GM20000 (cell line): Measurements from ENCODE around the gene PTPRE.

Source experiments
- DNase-seq: peaks from one replicate; pipeline ENCODE4 v3.0.0; 2012; ENCODE audit warnings: low spot score
- CTCF ChIP-seq: IDR thresholded peaks from 2 replicates; pipeline ENCODE4 v1.5.1; 2012; ENCODE audit warnings: mild to moderate bottlenecking, control low read depth; ENCODE audit errors: extremely low read depth, missing control alignments

Gene PTPRE

GRCh38 chr10:128030498-128031072, 123.7 kb downstream of the PTPRE start:
- TF ChIP-seq CTCF, result no peak
- no peak for DNase-seq

GRCh38 chr10:128031216-128031615, 124.3 kb downstream of the PTPRE start:
- no peak for DNase-seq
- no peak for TF ChIP-seq CTCF

GRCh38 chr10:128032466-128032865, 125.6 kb downstream of the PTPRE start:
- no peak for DNase-seq
- no peak for TF ChIP-seq CTCF

- TF ChIP-seq CTCF, result peak; percentile 66
- peak; percentile 77 for DNase-seq
Measured at GRCh38 chr10:128035557-128035973, 128.7 kb downstream of the PTPRE start.

GRCh38 chr10:128036011-128036615, 129.2 kb downstream of the PTPRE start:
- DNase-seq, result no peak
- TF ChIP-seq CTCF, result no peak

- no peak for DNase-seq
Measured at GRCh38 chr10:128036746-128037543, 130.0 kb downstream of the PTPRE start.

More at GRCh38 chr10:128036746-128037543, 130.0 kb downstream of the PTPRE start:
- no peak for TF ChIP-seq CTCF
